ENCODE results near the gene ZCCHC8. TPM values are rescaled to one million over a fixed set of nuclear protein-coding genes. Genes with fewer than 3 reads are reported as not detected.
A peak's percentile ranks its signal among the peaks of the same experiment; 100 is the strongest.

Gene ZCCHC8
- total and polyA plus RNA-seq, 2 of the 4 experiments (the other 2 are of a cell fraction) = 9.5 to 12.7 TPM

- TF ChIP-seq CTCF (conservative IDR thresholded peaks at IDR 0.05; ENCODE audit: low read depth, low read length) (no peak), MXI1 (IDR thresholded peaks at IDR 0.05; ENCODE audit: borderline replicate concordance, low read depth, low read length) (peak; percentile 76)
Measured at GRCh38 chr12:122500685-122501488, at the start of gene ZCCHC8 (continued).

- ChIA-PET POLR2A (ENCODE audit: unreplicated experiment) (no interaction called here), CTCF (no interaction called here)
- Histone ChIP-seq H2BK20ac (ENCODE audit: low read depth, low read length) (no peak overlapping the region), H4K8ac (ENCODE audit: low read depth in 2 of 2, low read length in 2 of 2) (no peak overlapping the region), H3K27me3 (ENCODE audit: control insufficient read depth, insufficient read depth, low read length) (no peaks in the 10 kb centered on the region), H3K18ac (ENCODE audit: low read depth, low read length) (no peak overlapping the region), H3K4me3 (ENCODE audit: insufficient read depth, low read depth, low read length) (no peak overlapping the region), H3K9me3 (ENCODE audit: control insufficient read depth, insufficient read depth, low read length) (no peaks in the 10 kb centered on the region), H3K27ac (ENCODE audit: insufficient read depth, low read length) (no peak overlapping the region), H2AFZ (replicated peaks; ENCODE audit: low read length, poor library complexity) (no peak overlapping the region), H2AK5ac (ENCODE audit: low read depth, low read length) (no peak overlapping the region), H3K9ac (ENCODE audit: low read depth, low read length) (no peak overlapping the region), H3K4me2 (ENCODE audit: low read depth, low read length) (no peak overlapping the region), H3K4ac (ENCODE audit: low read depth, low read length) (no peak overlapping the region), H3K23ac (ENCODE audit: low read depth, low read length) (no peak overlapping the region), H4K5ac (ENCODE audit: low read depth, low read length) (no peak overlapping the region), H4K91ac (ENCODE audit: insufficient read depth, low read depth, low read length) (no peak overlapping the region), H2BK5ac (ENCODE audit: low read depth, low read length, poor library complexity, severe bottlenecking) (no peak overlapping the region), H3K4me1 (ENCODE audit: control insufficient read depth, insufficient read depth, low read length) (no peaks in the 10 kb centered on the region), H3K14ac (replicated peaks; ENCODE audit: low read depth, low read length) (no peak overlapping the region), H3K79me1 (ENCODE audit: low read depth in 1 of 2, low read length in 2 of 2) (no peaks in the 10 kb centered on the region; a peak in 1 of 4 replicates), H4K20me1 (ENCODE audit: insufficient read depth, low read length) (no peaks in the 10 kb centered on the region), H2AK9ac (replicated peaks; ENCODE audit: low read depth, low read length, poor library complexity) (no peak overlapping the region), H2BK120ac (ENCODE audit: low read depth, low read length) (no peak overlapping the region), H2BK15ac (ENCODE audit: low read depth, low read length) (no peak overlapping the region), H3K9me1 (ENCODE audit: insufficient read depth, low read length) (no peaks in the 10 kb centered on the region), H3K56ac (ENCODE audit: extremely low read depth, insufficient read depth, low read length) (no peak overlapping the region), H3K36me3 (ENCODE audit: control insufficient read depth, insufficient read depth, low read length) (peaks cover 10% of the 10 kb centered on the region)
- no TSS peak for BruUV-seq (replicated peaks)
- in situ Hi-C loops (cut with MboI; ENCODE audit: low sequenced_read_pairs) = no loop called here
- ATAC-seq (ENCODE audit: low read depth) = no peak
- intact Hi-C loops (cut with micrococcal nuclease) = no loop called here
- TF ChIP-seq USF2 (IDR thresholded peaks at IDR 0.05; ENCODE audit: low read depth, low read length) = peak; percentile 46
- TF ChIP-seq CEBPB (IDR thresholded peaks at IDR 0.05; ENCODE audit: low read depth, low read length) = no peak
- dilution Hi-C loops (cut with HindIII; ENCODE audit: low sequenced_read_pairs, unreplicated experiment) = no loop called here
- peak; percentile 15 for DNase-seq
- no CpG with 5 or more reads among the region's 5 CpGs for WGBS, 2 experiments (ENCODE audit: extremely low coverage in 2 of 2, insufficient read length in 1 of 2)
Measured at GRCh38 chr12:122547330-122547729, 46.6 kb upstream of the ZCCHC8 start.

All from IMR-90 (cell line).